K562 (cell line): ENCODE results near the gene WASHC3. TPM values are rescaled to one million over a fixed set of nuclear protein-coding genes. Genes with fewer than 3 reads are reported as not detected.

Experiments
- ATAC-seq: fragments of 200-7000 bp; cut with Tn5 transposase; 3 replicates; pipeline ENCODE4 v1.9.1; 2020; ENCODE audit warnings: moderate library complexity
- BruUV-seq: library from RNA; stranded (reverse); fragments of 400-500 nt; replicated peaks from 2 replicates; lab custom pipeline; 2021; lab: Mats Ljungman, UMichigan
- CTCF ChIA-PET: fragments of 300-600 bp; formaldehyde crosslinking; extraction: SDS; loops from one replicate; lab custom pipeline; 2021; ENCODE audit warnings: low intra/inter-chr PET ratio; lab: Yijun Ruan, JAX
- POLR2A ChIA-PET: fragments of 300-600, 350-650 bp; sonication (Branson Sonifier 250); formaldehyde crosslinking; extraction: SDS; loops from one replicate; lab custom pipeline; 2021; ENCODE audit warnings: antibody characterized with exemption, inconsistent platforms; lab: Yijun Ruan, JAX
- DNase-seq, 4 experiments: peaks; one replicate each; pipeline versions ENCODE4 v3.0.0 to v3.0.0-alpha.2; 2011 to 2018; ENCODE audit warnings: low spot score in 3 of 4, mixed read lengths in 3 of 4; ENCODE audit errors: extremely low read depth in 1 of 4
- FAIRE-seq: peaks from 2 replicates; lab custom pipeline; 2011; peaks lifted over from hg19 to GRCh38; lab: Jason Lieb, UNC
- H2AFZ ChIP-seq: 2 replicates; pipeline ENCODE4 v1.6.0; 2011; ENCODE audit warnings: low read depth, low read length, control low read depth, inconsistent platforms
- H3K27ac ChIP-seq: fragments of 200-600 bp; 3 replicates; pipeline ENCODE4 v1.8.0; 2011; ENCODE audit warnings: low read depth, mild to moderate bottlenecking, control low read depth, inconsistent platforms, low read length, moderate library complexity, mixed read lengths; ENCODE audit errors: extremely low read depth
- H3K27me3 ChIP-seq, 2 experiments: fragments of 300-600 bp in 1 of 2; 2 replicates in 1 of 2; 3 replicates in 1 of 2; pipeline versions ENCODE4 v1.6.0 to v1.8.0; 2011; ENCODE audit warnings: inconsistent platforms in 2 of 2, low read length in 2 of 2, mild to moderate bottlenecking in 1 of 2, mixed read lengths in 1 of 2, moderate library complexity in 1 of 2; ENCODE audit not compliant: control insufficient read depth in 2 of 2, insufficient read depth in 2 of 2
- H3K36me3 ChIP-seq: fragments of 300-600 bp; 3 replicates; pipeline ENCODE4 v1.8.0; 2011; ENCODE audit warnings: mild to moderate bottlenecking, low read length, inconsistent platforms; ENCODE audit not compliant: control insufficient read depth, insufficient read depth
- H3K4me1 ChIP-seq, 2 experiments: fragments of 200-600 bp in 1 of 2; replicated peaks in 1 of 2; 2 replicates in 1 of 2; 3 replicates in 1 of 2; pipeline versions ENCODE4 v1.5.1 to v1.8.0; 2011; ENCODE audit warnings: inconsistent platforms in 2 of 2, low read length in 2 of 2, mild to moderate bottlenecking in 1 of 2, mixed read lengths in 1 of 2, moderate library complexity in 1 of 2; ENCODE audit not compliant: control insufficient read depth in 2 of 2, insufficient read depth in 2 of 2
- H3K4me2 ChIP-seq: 2 replicates; pipeline ENCODE4 v1.6.1; 2011; ENCODE audit warnings: low read length, control low read depth, inconsistent platforms, mixed read lengths; ENCODE audit not compliant: insufficient read depth
- H3K4me3 ChIP-seq: fragments of 200-600 bp; sonication (generic), shearing (Covaris generic); 2 replicates; pipeline ENCODE4 v1.5.1; 2016; ENCODE audit warnings: control low read depth, inconsistent platforms
- H3K79me2 ChIP-seq: fragments of 200-600 bp; 3 replicates; pipeline ENCODE4 v1.8.0; 2011; ENCODE audit warnings: low read length, inconsistent platforms; ENCODE audit not compliant: control insufficient read depth, insufficient read depth
- H3K9ac ChIP-seq, 2 experiments: 2 replicates each; pipeline versions ENCODE4 v1.6.0 to v1.6.1; 2011; ENCODE audit warnings: low read depth in 2 of 2, low read length in 2 of 2, control low read depth in 1 of 2, inconsistent platforms in 1 of 2, mild to moderate bottlenecking in 1 of 2, mixed read lengths in 1 of 2; ENCODE audit not compliant: insufficient read depth in 1 of 2
- H3K9me1 ChIP-seq: one replicate; pipeline ENCODE4 v1.6.0; 2011; ENCODE audit warnings: inconsistent platforms, mild to moderate bottlenecking, low read length, moderate library complexity; ENCODE audit not compliant: control insufficient read depth, insufficient read depth
- H3K9me3 ChIP-seq: replicated peaks from 2 replicates; pipeline ENCODE4 v1.5.1; 2011; ENCODE audit warnings: low read depth, low read length, inconsistent platforms; ENCODE audit not compliant: control insufficient read depth, insufficient read depth
- H4K20me1 ChIP-seq: replicated peaks from 2 replicates; pipeline ENCODE4 v1.6.1; 2011; ENCODE audit warnings: low read length, inconsistent platforms, mixed read lengths; ENCODE audit not compliant: control insufficient read depth, insufficient read depth
- AFF4 ChIP-seq: sonication (generic); formaldehyde crosslinking; IDR thresholded peaks from 2 replicates; pipeline ENCODE4 v1.8.0; 2023; ENCODE audit warnings: mild to moderate bottlenecking, missing genetic modification reagents
- BDP1 ChIP-seq: IDR thresholded peaks from 3 replicates; pipeline ENCODE4 v1.6.1; 2011; ENCODE audit not compliant: insufficient read length, insufficient read depth
- DIDO1 ChIP-seq: fragments of 450-650 bp; IDR thresholded peaks from 2 replicates; pipeline ENCODE4 v1.6.1; 2016; ENCODE audit warnings: low read depth, missing biosample characterization, missing genetic modification characterization
- ETV5 ChIP-seq: sonication (generic); formaldehyde crosslinking; IDR thresholded peaks from 2 replicates; pipeline ENCODE4 v1.4.0; 2020; ENCODE audit warnings: low read depth, mild to moderate bottlenecking, missing genetic modification reagents
- GTF2E2 ChIP-seq: fragments of 200-800 bp; sonication (Bioruptor generic); IDR thresholded peaks from 2 replicates; pipeline ENCODE4 v1.6.1; 2016; ENCODE audit warnings: missing genetic modification characterization, missing compliant biosample characterization
- LEF1 ChIP-seq: fragments of 450-650 bp; IDR thresholded peaks from 2 replicates; pipeline ENCODE4 v1.6.1; 2016; ENCODE audit warnings: mild to moderate bottlenecking
- MEF2D ChIP-seq: conservative IDR thresholded peaks from 2 replicates; pipeline ENCODE4 v1.6.1; 2016; ENCODE audit warnings: low read depth, missing genetic modification characterization, missing compliant biosample characterization
- NCOR1 ChIP-seq: fragments of 450-650 bp; IDR thresholded peaks from 2 replicates; pipeline ENCODE4 v1.6.1; 2016; ENCODE audit warnings: mild to moderate bottlenecking, moderate library complexity
- NR2C2 ChIP-seq, 2 experiments: fragments of 200-800 bp in 1 of 2; sonication (Bioruptor generic) in 1 of 2; sonication (generic) in 1 of 2; formaldehyde crosslinking in 1 of 2; IDR thresholded peaks; 2 replicates each; pipeline versions ENCODE4 v1.6.1 to v1.8.0; 2016 to 2022; ENCODE audit warnings: mild to moderate bottlenecking in 1 of 2, missing compliant biosample characterization in 1 of 2, missing genetic modification characterization in 1 of 2, missing genetic modification reagents in 1 of 2
- PHF20 ChIP-seq: fragments of 450-650 bp; IDR thresholded peaks from 2 replicates; pipeline ENCODE4 v1.6.1; 2018; ENCODE audit not compliant: partially characterized antibody
- SLC30A9 ChIP-seq: fragments of 250-450 bp; sonication (Bioruptor Pico); IDR thresholded peaks from 2 replicates; pipeline ENCODE4 v1.8.0; 2022; ENCODE audit warnings: mild to moderate bottlenecking, moderate library complexity
- WGBS: fragments of 100-300 bp; shearing (Covaris generic); methylation state at CpG from one replicate; pipeline ENCODE4 v1.1.6; 2016; ENCODE audit warnings: low coverage, mixed read lengths; ENCODE audit not compliant: insufficient coverage; ENCODE audit errors: missing lambda C conversion rate; 5-methylcytosine and 5-hydroxymethylcytosine counted together
- in situ Hi-C: fragments of 300-500 bp; cut with MboI; formaldehyde crosslinking; loops from 4 replicates; pipeline ENCODE4 v1.15.0; 2018; ENCODE audit warnings: inconsistent platforms, mixed read lengths
- intact Hi-C: fragments of 100-400 bp; cut with micrococcal nuclease; formaldehyde crosslinking; loops from 2 replicates; pipeline ENCODE4 v1.14.2; 2022
- polyA plus RNA-seq, 8 experiments: library from polyadenylated mRNA; depleted of rRNA in 4 of 8; stranded (reverse) in 5 of 8; unstranded in 3 of 8; fragments of >200 nt; fragmentation: Nextera tagmentation in 2 of 8; fragmentation: Illumina TruSeq in 1 of 8; extraction: Ambion mirVana in 2 of 8; extraction: Trizol in 1 of 8; gene quantifications; 2 replicates each; pipeline versions ENCODE4 v1.2.1 to v1.2.3, GENCODE V29; 2011 to 2014; ENCODE audit warnings: inconsistent platforms in 1 of 8, missing spikeins in 1 of 8
- total RNA-seq, 7 experiments: library from RNA; depleted of rRNA in 6 of 7; stranded (reverse); fragments of >200 nt in 6 of 7; fragmentation: Illumina TruSeq in 2 of 7; extraction: Trizol in 2 of 7; gene quantifications; 2 replicates each; pipeline versions ENCODE4 v1.2.1 to v1.2.3, GENCODE V29; 2011 to 2021; ENCODE audit warnings: low replicate concordance in 1 of 7
- TF ChIP-seq, protein P1 (sequence below): fragments of 450-650 bp; IDR thresholded peaks from one replicate; pipeline ENCODE4 v1.6.1; 2018; ENCODE audit warnings: mild to moderate bottlenecking, moderate library complexity; ENCODE audit not compliant: partially characterized antibody
- TF ChIP-seq, protein P2 (sequence below): sonication (generic); formaldehyde crosslinking; IDR thresholded peaks from 2 replicates; pipeline ENCODE4 v1.8.1; 2023; ENCODE audit warnings: missing genetic modification reagents, mild to moderate bottlenecking, borderline replicate concordance

Gene WASHC3
- total and polyA plus RNA-seq, 9 of the 15 experiments (the other 6 are each of a cell fraction or from before 2014, with no cell fraction given): 14.3 to 74.9 (median 35.1) TPM

DNA sequence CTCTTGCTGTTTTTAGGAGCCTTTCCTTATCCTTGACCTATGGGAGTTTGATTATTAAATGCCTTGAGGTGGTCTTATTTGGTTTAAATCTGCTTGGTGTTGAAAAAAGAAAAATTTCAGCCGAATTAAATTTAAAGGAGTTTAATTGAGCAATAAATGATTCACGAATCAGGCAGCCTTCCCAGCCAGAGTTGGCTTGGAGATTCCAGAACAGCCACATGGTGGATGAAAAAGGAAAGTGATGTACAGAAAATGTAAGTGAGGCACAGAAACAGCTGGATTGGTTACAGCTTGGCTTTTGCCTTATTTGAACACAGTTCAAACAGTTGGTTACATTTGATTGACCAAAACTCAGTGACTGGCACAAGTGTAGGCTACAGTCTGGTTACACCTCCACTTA, 69.7 kb downstream of the WASHC3 start:
- no peak overlapping the region for H3K27ac ChIP-seq
- FAIRE-seq (no peak), ATAC-seq (no peak), DNase-seq (no peak)
- no peaks in the 10 kb centered on the region for H3K9me3 ChIP-seq
- no peaks in the 10 kb centered on the region for H3K4me1 ChIP-seq
- 0% methylated on average over 2 of the region's 2 CpGs for WGBS
- H3K4me3 ChIP-seq: no peak overlapping the region
- no peak overlapping the region for H2AFZ ChIP-seq
- intact Hi-C loops: no loop called here
- no peaks in the 10 kb centered on the region for H3K36me3 ChIP-seq
- no peaks in the 10 kb centered on the region; a peak in 1 of 5 replicates for H3K27me3 ChIP-seq
- H3K9me1 ChIP-seq: no peaks in the 10 kb centered on the region
- no peaks in the 10 kb centered on the region for H4K20me1 ChIP-seq
- ChIA-PET POLR2A (interaction anchor here (0.5 to 1.5 kb wide), 2 partner anchors 17 to 76 kb away, joined by 3 to 5 read pairs; no protein-coding TSS in a partner anchor), CTCF (no interaction called here)
- in situ Hi-C loops: no loop called here
- H3K79me2 ChIP-seq: no peaks in the 10 kb centered on the region
- no peak overlapping the region for H3K4me2 ChIP-seq
- no peak overlapping the region for H3K9ac ChIP-seq
- no TSS peak for BruUV-seq
- TF ChIP-seq, protein P1, sequence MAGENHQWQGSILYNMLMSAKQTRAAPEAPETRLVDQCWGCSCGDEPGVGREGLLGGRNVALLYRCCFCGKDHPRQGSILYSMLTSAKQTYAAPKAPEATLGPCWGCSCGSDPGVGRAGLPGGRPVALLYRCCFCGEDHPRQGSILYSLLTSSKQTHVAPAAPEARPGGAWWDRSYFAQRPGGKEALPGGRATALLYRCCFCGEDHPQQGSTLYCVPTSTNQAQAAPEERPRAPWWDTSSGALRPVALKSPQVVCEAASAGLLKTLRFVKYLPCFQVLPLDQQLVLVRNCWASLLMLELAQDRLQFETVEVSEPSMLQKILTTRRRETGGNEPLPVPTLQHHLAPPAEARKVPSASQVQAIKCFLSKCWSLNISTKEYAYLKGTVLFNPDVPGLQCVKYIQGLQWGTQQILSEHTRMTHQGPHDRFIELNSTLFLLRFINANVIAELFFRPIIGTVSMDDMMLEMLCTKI: no peak
- TF ChIP-seq DIDO1 (tag) (no peak), ETV5 (no peak), PHF20 (no peak), NR2C2 (CRISPR knock-in tag; IDR thresholded peaks at IDR 0.05) (no peak), NR2C2 (tag; IDR thresholded peaks at IDR 0.05) (no peak), BDP1 (no peak), AFF4 (CRISPR knock-in tag) (no peak), MEF2D (no peak), GTF2E2 (tag) (no peak), NCOR1 (no peak), LEF1 (no peak), SLC30A9 (CRISPR knock-in tag) (no peak)
- TF ChIP-seq, protein P2, sequence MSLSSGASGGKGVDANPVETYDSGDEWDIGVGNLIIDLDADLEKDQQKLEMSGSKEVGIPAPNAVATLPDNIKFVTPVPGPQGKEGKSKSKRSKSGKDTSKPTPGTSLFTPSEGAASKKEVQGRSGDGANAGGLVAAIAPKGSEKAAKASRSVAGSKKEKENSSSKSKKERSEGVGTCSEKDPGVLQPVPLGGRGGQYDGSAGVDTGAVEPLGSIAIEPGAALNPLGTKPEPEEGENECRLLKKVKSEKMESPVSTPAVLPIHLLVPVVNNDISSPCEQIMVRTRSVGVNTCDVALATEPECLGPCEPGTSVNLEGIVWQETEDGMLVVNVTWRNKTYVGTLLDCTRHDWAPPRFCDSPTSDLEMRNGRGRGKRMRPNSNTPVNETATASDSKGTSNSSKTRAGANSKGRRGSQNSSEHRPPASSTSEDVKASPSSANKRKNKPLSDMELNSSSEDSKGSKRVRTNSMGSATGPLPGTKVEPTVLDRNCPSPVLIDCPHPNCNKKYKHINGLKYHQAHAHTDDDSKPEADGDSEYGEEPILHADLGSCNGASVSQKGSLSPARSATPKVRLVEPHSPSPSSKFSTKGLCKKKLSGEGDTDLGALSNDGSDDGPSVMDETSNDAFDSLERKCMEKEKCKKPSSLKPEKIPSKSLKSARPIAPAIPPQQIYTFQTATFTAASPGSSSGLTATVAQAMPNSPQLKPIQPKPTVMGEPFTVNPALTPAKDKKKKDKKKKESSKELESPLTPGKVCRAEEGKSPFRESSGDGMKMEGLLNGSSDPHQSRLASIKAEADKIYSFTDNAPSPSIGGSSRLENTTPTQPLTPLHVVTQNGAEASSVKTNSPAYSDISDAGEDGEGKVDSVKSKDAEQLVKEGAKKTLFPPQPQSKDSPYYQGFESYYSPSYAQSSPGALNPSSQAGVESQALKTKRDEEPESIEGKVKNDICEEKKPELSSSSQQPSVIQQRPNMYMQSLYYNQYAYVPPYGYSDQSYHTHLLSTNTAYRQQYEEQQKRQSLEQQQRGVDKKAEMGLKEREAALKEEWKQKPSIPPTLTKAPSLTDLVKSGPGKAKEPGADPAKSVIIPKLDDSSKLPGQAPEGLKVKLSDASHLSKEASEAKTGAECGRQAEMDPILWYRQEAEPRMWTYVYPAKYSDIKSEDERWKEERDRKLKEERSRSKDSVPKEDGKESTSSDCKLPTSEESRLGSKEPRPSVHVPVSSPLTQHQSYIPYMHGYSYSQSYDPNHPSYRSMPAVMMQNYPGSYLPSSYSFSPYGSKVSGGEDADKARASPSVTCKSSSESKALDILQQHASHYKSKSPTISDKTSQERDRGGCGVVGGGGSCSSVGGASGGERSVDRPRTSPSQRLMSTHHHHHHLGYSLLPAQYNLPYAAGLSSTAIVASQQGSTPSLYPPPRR (CRISPR knock-in tag): no peak
